Left renal pelvis (tissue), 4 donors: ENCODE measurements around the gene GCNT2. TPM values are rescaled to one million over a fixed set of nuclear protein-coding genes. Genes with fewer than 3 reads are reported as not detected.
"Not testable (repeated sequence)": the region's sequence is repeated elsewhere in the genome, so short reads cannot be mapped to it uniquely, and the experiment has no call there.

ENCODE experiments used
- DNase-seq, 4 donors: peaks; one replicate each; pipeline ENCODE4 v3.0.0-alpha.2; 2013; ENCODE audit warnings: low read depth in 4 of 4, low spot score in 3 of 4
- polyA plus RNA-seq, 4 donors: library from polyadenylated mRNA; unstranded; fragments of 120-200 nt; gene quantifications; one replicate each; pipeline ENCODE4 v1.2.1, GENCODE V29; 2013; ENCODE audit not compliant: insufficient read length in 4 of 4

GCNT2 gene
- polyA plus RNA-seq, 4 donors = 5.7 to 18.8 (median 16.1) TPM

- no peak for DNase-seq
These were observed 7.6 kb upstream of the GCNT2 start for GRCh38 chr6:10513544-10513943.

- no peak for DNase-seq
These were observed 6.9 kb upstream of the GCNT2 start for GRCh38 chr6:10514049-10514780.

DNA sequence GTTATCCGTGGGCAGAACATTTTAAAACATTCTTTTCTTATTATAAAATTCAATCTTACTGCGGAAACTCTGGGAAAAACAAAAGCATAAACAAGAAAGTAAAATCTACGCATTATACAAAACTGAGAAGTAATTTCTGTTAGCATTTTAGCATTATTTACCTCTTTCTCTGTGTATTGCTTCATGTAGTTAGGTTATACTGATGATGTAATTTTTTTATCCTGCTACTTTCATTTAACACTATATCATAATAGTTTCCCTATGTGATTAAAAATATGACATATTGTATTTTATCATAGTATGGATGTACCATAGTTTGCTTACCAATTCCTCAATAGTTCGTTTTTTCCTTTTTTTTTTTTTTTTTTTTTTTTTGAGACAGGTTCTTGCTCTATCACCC is 4.2 kb upstream of the GCNT2 start:
- DNase-seq = no peak

DNA sequence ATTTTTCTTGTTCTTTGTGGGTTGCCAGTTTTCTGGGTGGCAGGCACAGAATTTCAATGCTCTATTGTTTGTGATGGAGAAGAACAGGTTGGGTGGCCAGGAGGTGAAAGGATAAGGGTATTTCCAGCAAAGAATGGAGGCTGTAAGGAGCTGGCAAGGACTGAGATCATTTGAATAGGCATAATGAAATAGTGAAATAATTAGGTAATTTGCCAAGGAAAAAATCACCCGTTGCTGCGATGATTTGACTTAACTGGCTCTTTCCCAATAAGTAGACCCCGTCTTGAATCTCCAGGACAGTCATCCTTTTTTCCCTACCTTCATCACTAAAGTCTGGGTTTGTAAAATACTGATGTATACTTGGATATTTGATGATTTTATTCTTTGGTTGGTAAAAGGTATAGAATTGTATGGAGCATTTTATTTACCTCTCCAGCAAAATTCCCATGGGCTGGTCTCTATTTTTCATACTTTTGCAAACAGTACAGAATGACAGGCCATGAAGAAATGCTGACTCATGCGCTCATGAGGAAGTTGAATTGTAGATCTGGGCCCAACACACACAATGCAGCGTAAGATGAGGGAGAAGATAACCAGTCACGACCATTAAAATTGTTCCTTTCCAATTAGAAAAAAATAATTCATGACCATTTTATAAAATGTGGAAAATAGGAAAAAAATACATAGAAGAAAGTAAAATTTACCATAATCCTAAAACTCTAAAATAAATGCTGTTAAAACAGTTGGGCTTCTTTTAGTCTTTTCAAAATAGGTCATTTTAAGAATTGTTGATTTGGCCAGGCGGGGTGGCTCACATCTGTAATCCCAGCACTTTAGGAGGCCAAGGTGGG is 2.4 kb upstream of the GCNT2 start:
- no peak for DNase-seq

DNA sequence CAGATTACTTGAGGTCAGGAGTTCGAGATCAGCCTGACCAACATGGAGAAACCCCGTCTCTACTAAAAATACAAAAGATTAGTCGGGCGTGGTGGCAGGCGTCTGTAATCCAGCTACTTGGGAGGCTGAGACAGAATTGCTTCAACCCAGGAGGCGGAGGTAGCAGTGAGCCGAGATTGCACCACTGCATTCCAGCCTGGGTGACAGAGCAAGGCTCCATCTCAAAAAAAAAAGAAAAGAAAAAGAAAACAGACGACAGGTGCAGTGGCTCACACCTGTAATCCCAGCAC is 1.8 kb upstream of the GCNT2 start:
- DNase-seq = not testable (repeated sequence)

GRCh38 chr6:10520468-10520867 is 683 bp upstream of the GCNT2 start:
- no peak for DNase-seq

DNA sequence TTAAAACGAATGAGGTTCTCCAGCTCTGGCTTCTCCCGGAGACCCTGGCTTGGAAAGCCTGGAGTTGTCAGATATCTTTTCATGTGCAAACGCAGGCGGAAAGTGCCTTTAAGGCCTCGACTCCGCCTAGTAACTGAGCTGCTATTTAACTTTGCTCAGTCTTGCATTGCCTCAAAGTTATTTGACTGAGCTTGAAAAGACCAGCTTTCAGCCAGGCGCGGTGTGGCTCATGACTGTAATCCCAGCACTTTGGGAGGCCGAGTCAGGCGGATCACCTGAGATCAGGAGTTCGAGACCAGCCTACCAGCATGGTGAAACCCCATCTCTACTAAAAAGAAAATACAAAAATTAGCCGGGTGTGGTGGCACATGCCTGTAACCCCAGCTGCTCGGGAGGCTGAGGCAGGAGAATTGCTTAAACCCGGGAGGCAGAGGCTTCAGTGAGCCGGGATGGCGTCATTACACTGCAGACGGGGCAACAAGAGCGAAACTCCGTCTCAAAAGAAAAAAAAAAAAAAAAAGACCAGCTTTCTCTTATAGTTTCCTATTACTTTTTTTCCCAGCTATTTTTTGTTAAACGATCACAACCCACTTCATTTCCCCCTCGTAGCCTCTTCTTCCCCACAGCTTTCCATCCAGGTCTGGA is 1.9 kb downstream of the GCNT2 start:
- peak in 1 of 4 donors; percentile 54 for DNase-seq

DNA sequence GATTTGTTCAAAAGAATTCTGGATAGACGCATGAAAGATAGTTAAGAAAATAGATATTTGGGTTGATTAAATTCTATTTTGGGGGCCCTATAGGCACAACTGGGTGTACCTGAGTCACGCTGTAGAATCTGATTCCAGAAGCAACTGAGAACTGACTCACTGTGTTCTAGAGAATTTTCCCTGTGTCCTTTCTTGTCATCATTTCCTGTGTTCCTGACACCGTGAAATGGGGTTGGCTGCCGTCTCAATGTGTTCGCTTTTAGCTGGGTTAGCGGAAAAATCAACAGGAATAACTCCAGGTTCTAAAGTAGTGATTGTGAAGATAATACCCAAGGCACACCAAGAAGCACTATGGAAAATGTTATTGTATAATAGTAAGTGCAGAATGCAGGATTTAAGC is 5.0 kb downstream of the GCNT2 start:
- no peak for DNase-seq

DNA sequence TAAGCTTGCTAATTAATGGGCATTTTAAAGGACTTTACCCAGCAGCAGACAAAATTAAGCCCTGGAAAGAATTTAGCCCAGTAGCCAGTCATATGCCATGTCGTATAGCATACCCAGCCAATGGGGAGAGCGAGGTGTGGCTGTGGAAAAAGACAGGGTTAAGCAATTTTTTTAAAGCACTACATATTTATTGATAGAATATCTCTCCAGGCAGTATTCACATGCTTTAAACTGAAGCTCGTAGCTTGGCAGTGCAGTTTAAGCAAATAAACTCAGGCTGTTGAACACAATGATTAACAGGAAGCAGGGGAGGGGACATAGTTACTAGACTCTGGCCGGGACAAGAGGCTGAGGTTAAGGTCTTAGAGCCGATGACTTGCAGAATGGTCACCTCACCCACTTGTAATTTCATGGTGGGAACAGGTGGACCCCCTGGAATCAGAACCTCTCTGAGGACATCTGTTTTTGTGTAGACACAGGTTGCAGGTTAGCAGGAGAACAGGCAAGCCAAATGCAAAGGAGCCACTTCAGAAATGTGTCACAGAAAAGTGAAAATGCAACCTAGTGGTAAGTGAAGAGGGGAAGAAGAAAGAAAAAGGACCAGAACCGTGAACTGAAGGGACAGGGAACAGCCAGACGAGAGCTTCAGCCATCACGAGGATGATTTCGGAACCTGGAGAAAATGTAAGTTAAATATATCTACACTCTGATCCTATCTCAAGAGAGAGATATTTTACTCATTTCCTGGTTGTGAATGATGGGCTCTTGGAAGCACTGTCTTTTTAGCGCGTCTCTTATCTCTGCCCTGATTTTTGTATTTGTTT is 7.2 kb downstream of the GCNT2 start:
- peak in 1 of 4 donors; percentile 55 for DNase-seq

DNA sequence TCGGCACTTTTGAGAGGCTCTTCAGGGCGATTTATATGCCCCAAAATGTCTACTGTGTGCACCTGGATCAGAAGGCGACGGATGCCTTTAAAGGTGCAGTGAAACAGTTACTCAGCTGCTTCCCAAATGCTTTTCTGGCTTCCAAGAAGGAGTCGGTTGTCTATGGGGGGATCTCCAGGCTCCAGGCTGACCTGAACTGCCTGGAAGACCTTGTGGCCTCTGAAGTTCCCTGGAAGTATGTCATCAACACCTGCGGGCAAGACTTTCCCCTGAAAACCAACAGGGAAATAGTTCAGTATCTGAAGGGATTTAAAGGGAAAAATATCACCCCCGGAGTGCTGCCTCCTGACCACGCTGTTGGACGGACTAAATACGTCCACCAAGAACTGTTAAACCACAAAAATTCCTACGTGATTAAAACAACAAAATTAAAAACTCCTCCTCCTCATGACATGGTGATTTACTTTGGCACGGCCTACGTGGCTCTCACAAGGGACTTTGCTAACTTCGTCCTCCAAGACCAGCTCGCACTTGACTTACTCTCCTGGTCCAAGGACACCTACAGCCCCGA is 8.2 kb downstream of the GCNT2 start:
- DNase-seq = no peak

GRCh38 chr6:10529828-10530374 is 8.8 kb downstream of the GCNT2 start:
- not testable (repeated sequence) for DNase-seq

DNA sequence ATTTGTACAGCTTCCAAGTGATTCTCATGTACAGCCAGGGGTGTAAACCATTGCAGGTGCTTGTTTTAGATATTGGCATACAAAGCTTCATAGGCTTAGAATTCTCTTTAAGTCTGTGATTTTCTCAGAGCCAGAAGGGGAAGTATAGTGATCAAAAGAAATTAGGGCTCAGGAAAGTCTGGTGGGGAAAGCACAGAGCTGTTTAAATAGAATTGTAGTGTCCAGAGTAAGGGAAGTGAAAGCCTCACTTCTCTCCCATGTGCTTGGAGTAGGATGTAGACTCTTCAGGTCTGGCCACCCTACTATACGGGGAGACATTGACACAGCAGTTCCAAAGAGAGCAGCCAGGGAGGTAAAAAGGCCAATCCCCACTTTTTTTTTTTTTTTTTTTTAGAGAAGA is 10.4 kb downstream of the GCNT2 start:
- DNase-seq = no peak

- no peak for DNase-seq
These were observed 10.8 kb downstream of the GCNT2 start for GRCh38 chr6:10531942-10532341.

- DNase-seq = no peak
These were observed 11.2 kb downstream of the GCNT2 start for GRCh38 chr6:10532392-10532791.

DNA sequence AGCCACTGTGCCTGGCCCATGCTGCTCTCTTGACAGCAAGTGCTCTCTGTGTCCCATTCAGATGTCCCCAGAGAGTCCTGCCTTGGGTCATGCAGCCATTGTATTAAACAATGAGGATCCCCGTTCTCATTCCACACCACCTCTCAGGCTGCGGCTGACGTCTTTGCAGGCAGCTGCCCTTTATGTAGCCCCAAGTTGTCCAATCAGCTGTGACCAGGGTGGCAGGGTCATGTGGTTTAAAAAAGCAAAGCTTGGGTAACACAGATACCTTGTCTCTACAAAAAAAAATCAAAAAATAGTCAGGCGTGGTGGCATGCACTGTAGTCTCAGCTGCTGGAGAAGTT is 13.2 kb downstream of the GCNT2 start:
- DNase-seq = no peak

DNA sequence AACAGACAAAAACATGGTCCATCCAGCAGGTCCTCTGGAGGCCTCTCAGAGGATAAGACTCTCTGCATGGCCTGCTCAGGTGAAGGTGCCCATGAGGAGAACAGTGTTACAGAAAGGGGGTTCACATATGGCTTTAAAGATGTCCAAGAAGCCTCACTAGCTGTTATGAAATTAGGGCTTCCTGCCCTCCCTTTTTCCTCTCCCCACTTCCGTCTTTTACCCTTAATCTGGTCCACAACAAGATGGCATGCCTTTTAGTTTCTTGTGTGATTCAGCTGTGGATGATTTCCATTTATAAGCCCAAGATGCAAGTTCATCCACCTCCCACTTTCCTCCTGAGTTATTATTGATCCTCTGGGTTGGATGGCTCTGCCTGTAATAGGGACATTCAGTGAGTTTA is 14.0 kb downstream of the GCNT2 start:
- DNase-seq = no peak

DNA sequence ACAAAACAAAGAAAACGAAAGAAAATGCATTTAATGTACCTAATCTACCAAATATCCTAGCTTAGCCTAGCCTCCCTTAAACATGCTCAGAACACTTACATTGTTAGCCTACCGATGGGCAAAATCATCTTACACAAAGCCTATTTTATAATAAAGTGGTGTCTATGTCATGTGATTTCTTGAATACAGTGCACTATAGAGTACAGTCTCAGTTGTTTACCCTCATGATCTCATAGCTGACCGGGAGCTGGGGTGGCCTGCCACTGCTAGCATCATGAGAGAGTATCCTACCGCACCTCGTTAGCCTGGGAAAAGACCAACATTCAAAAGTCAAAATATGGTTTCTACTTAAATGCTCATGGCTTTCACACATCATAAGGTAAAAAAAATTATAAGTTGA is 16.6 kb downstream of the GCNT2 start:
- no peak for DNase-seq

- DNase-seq = no peak
These were observed 19.1 kb downstream of the GCNT2 start for GRCh38 chr6:10540073-10540746.

GRCh38 chr6:10541591-10541990 is 20.4 kb downstream of the GCNT2 start:
- DNase-seq = no peak

DNA sequence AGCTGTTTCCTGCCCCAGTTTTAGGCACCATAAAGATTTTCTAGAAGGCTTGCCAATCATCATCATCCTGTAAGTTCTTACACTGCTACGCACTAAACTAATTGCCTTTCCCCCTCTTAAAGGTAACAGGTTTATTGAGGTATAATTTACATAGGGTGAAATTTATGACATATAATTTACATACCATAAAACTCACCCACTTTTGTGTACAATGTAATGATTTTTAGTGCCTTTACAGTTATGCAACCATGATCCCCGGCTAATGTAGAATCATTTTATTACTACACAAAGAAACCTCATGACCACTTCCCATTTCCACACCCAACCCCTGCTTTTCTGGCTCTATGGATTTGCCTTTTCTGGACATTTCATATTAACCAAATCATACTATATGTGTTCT is 21.1 kb downstream of the GCNT2 start:
- DNase-seq = no peak
